Calu3 (cell line): Measurements from ENCODE around the gene BRD1. TPM values are rescaled to one million over a fixed set of nuclear protein-coding genes. Genes with fewer than 3 reads are reported as not detected.
A peak's percentile ranks its signal among the peaks of the same experiment; 100 is the strongest.

Experiments
- BruUV-seq: library from RNA; stranded (reverse); fragments of 400-500 nt; replicated peaks from 2 replicates; lab custom pipeline; 2021; lab: Mats Ljungman, UMichigan
- CTCF ChIA-PET: fragments of 300-600 bp; sonication (Branson Sonifier 250); formaldehyde crosslinking; loops from one replicate; lab custom pipeline; 2022; ENCODE audit warnings: antibody characterized with exemption; lab: Charles Lee
- DNase-seq: peaks from one replicate; pipeline ENCODE4 v3.0.0; 2022
- H3K27ac Mint-ChIP-seq: one replicate; pipeline ENCODE4 v1.8.0; 2022; ENCODE audit warnings: mixed read lengths; ENCODE audit not compliant: unreplicated experiment
- H3K27me3 Mint-ChIP-seq: one replicate; pipeline ENCODE4 v1.8.0; 2022; ENCODE audit warnings: mixed read lengths; ENCODE audit not compliant: unreplicated experiment
- H3K36me3 Mint-ChIP-seq: one replicate; pipeline ENCODE4 v1.8.0; 2022; ENCODE audit warnings: mild to moderate bottlenecking, moderate library complexity, mixed read lengths; ENCODE audit not compliant: insufficient read depth, unreplicated experiment
- H3K4me1 Mint-ChIP-seq: one replicate; pipeline ENCODE4 v1.8.0; 2022; ENCODE audit warnings: mild to moderate bottlenecking, low read depth, mixed read lengths; ENCODE audit not compliant: unreplicated experiment
- H3K4me3 Mint-ChIP-seq: one replicate; pipeline ENCODE4 v1.8.0; 2022; ENCODE audit warnings: mild to moderate bottlenecking, low read depth, moderate library complexity, mixed read lengths; ENCODE audit not compliant: unreplicated experiment
- H3K9me3 Mint-ChIP-seq: one replicate; pipeline ENCODE4 v1.8.0; 2022; ENCODE audit warnings: low read depth, mixed read lengths; ENCODE audit not compliant: unreplicated experiment
- CTCF ChIP-seq: fragments of 200-600 bp; IDR thresholded peaks from one replicate; pipeline ENCODE4 v1.8.0; 2022; ENCODE audit warnings: antibody characterized with exemption; ENCODE audit not compliant: unreplicated experiment
- intact Hi-C: fragments of 100-400 bp; cut with micrococcal nuclease; formaldehyde crosslinking; loops from one replicate; pipeline ENCODE4 v1.10.0; 2022; ENCODE audit not compliant: unreplicated experiment
- total RNA-seq: library from RNA; stranded (reverse); gene quantifications from 2 replicates; pipeline ENCODE4 v1.2.3, GENCODE V29; 2022

Gene BRD1
- total RNA-seq, 1 experiment from 2014 or later = 41.4 TPM

GRCh38 chr22:49774499-49775151 is 53.0 kb downstream of the BRD1 start:
- BruUV-seq = no TSS peak
- intact Hi-C loops = no loop called here
- H3K36me3 Mint-ChIP-seq = peaks cover 58% of the 10 kb centered on the region

GRCh38 chr22:49774046-49774445 is 53.6 kb downstream of the BRD1 start:
- H3K9me3 Mint-ChIP-seq = no peaks in the 10 kb centered on the region
- CTCF ChIA-PET = no interaction called here
- H3K27me3 Mint-ChIP-seq = no peaks in the 10 kb centered on the region
- intact Hi-C loops = no loop called here
- BruUV-seq = no TSS peak
- H3K27ac Mint-ChIP-seq = no peak overlapping the region
- no peak overlapping the region for H3K4me3 Mint-ChIP-seq
- H3K36me3 Mint-ChIP-seq = peaks cover 58% of the 10 kb centered on the region
- no peak for TF ChIP-seq CTCF
- DNase-seq = no peak
- H3K4me1 Mint-ChIP-seq = no peaks in the 10 kb centered on the region

More at GRCh38 chr22:49774499-49775151, 53.0 kb downstream of the BRD1 start:
- Mint-ChIP-seq H3K4me3 (no peak overlapping the region), H3K27ac (no peak overlapping the region), H3K27me3 (no peaks in the 10 kb centered on the region), H3K4me1 (no peaks in the 10 kb centered on the region), H3K9me3 (no peaks in the 10 kb centered on the region)
- DNase-seq = no peak
- no peak for TF ChIP-seq CTCF
- CTCF ChIA-PET = no interaction called here

- no peaks in the 10 kb centered on the region for H3K27me3 Mint-ChIP-seq
- no peak overlapping the region for H3K27ac Mint-ChIP-seq
- no peak overlapping the region for H3K4me3 Mint-ChIP-seq
- H3K4me1 Mint-ChIP-seq = no peaks in the 10 kb centered on the region
- BruUV-seq = TSS peak; percentile 77
- H3K9me3 Mint-ChIP-seq = no peaks in the 10 kb centered on the region
- no peak for DNase-seq
- CTCF ChIA-PET = no interaction called here
- intact Hi-C loops = no loop called here
- H3K36me3 Mint-ChIP-seq = peaks cover 58% of the 10 kb centered on the region
- no peak for TF ChIP-seq CTCF
These were observed 54.1 kb downstream of the BRD1 start for GRCh38 chr22:49773531-49773930.

- no TSS peak for BruUV-seq
- Mint-ChIP-seq H3K9me3 (no peaks in the 10 kb centered on the region), H3K27ac (no peak overlapping the region), H3K4me3 (no peak overlapping the region), H3K36me3 (peaks cover 58% of the 10 kb centered on the region), H3K27me3 (no peaks in the 10 kb centered on the region), H3K4me1 (no peaks in the 10 kb centered on the region)
- TF ChIP-seq CTCF = no peak
- intact Hi-C loops = no loop called here
- no peak for DNase-seq
- CTCF ChIA-PET = no interaction called here
These were observed 55.0 kb downstream of the BRD1 start for GRCh38 chr22:49772692-49773091.
